HCT116 (cell line): ENCODE results near the gene PBX1.

Experiments
- CTCF ChIP-seq, 3 experiments: fragments of 200-600 bp in 1 of 3; sonication (generic) in 1 of 3; IDR thresholded peaks in 2 of 3; conservative IDR thresholded peaks in 1 of 3; 2 replicates each; pipeline ENCODE4 v1.5.1; 2012 to 2017; ENCODE audit warnings: low read depth in 2 of 3, low read length in 2 of 3, antibody characterized with exemption in 1 of 3, borderline replicate concordance in 1 of 3, control low read depth in 1 of 3, mild to moderate bottlenecking in 1 of 3, mixed read lengths in 1 of 3, mixed run types in 1 of 3, moderate library complexity in 1 of 3; ENCODE audit not compliant: insufficient read depth in 1 of 3
- EZH2 ChIP-seq: fragments of 200-600 bp; sonication (generic); IDR thresholded peaks from 2 replicates; pipeline ENCODE4 v1.6.1; 2017; ENCODE audit warnings: antibody characterized with exemption, mixed run types
- REST ChIP-seq: IDR thresholded peaks from 2 replicates; pipeline ENCODE4 v1.6.1; 2012; ENCODE audit warnings: low read depth
- SIN3A ChIP-seq: IDR thresholded peaks from 2 replicates; pipeline ENCODE4 v1.6.1; 2012; ENCODE audit warnings: low read depth
- ZNF274 ChIP-seq: fragments of 200-500 bp; sonication (Bioruptor generic); IDR thresholded peaks from 2 replicates; pipeline ENCODE4 v1.6.1; 2014; ENCODE audit warnings: mild to moderate bottlenecking, low read depth, low read length, inconsistent platforms
- TF ChIP-seq, protein P1 (sequence below): IDR thresholded peaks from 2 replicates; pipeline ENCODE4 v1.6.1; 2012

- no peak for TF ChIP-seq REST
- TF ChIP-seq CTCF (IDR thresholded peaks at IDR 0.05 in 2 of 3, conservative IDR thresholded peaks at IDR 0.05 in 1 of 3; ENCODE audit: borderline replicate concordance in 1 of 3, insufficient read depth in 1 of 3, low read depth in 2 of 3, low read length in 2 of 3), result no peak
- no peak for TF ChIP-seq EZH2
- TF ChIP-seq, protein P1, sequence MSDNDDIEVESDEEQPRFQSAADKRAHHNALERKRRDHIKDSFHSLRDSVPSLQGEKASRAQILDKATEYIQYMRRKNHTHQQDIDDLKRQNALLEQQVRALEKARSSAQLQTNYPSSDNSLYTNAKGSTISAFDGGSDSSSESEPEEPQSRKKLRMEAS, result no peak
- no peak for TF ChIP-seq ZNF274
- TF ChIP-seq SIN3A, result no peak
Observed at GRCh38 chr1:164723296-164723798, 164.4 kb downstream of the PBX1 start.
